GM23248 (cell line): ENCODE data around the gene POLR2I. TPM values are rescaled to one million over a fixed set of nuclear protein-coding genes. Genes with fewer than 3 reads are reported as not detected.

ENCODE experiments used
- DNase-seq: peaks from one replicate; pipeline ENCODE4 v3.0.0-alpha.2; 2015
- H2AFZ ChIP-seq: fragments of 200-600 bp; sonication (generic); 2 replicates; pipeline ENCODE4 v1.6.1; 2016; ENCODE audit warnings: antibody characterized with exemption
- H3F3A ChIP-seq: fragments of 200-600 bp; sonication (generic); 2 replicates; pipeline ENCODE4 v1.6.1; 2016; ENCODE audit warnings: mild to moderate bottlenecking, antibody characterized with exemption, mixed run types; ENCODE audit not compliant: insufficient read depth
- H3K27ac ChIP-seq: fragments of 200-600 bp; sonication (generic); 2 replicates; pipeline ENCODE4 v1.5.1; 2016; ENCODE audit warnings: mild to moderate bottlenecking
- H3K27me3 ChIP-seq: fragments of 200-600 bp; sonication (generic); replicated peaks from 2 replicates; pipeline ENCODE4 v1.6.1; 2016; ENCODE audit warnings: mild to moderate bottlenecking; ENCODE audit not compliant: insufficient read depth
- H3K36me3 ChIP-seq: fragments of 200-600 bp; sonication (generic); 2 replicates; pipeline ENCODE4 v1.6.1; 2016; ENCODE audit warnings: low read depth, mild to moderate bottlenecking
- H3K4me1 ChIP-seq: fragments of 200-600 bp; sonication (generic); 2 replicates; pipeline ENCODE4 v1.6.1; 2016; ENCODE audit warnings: mild to moderate bottlenecking; ENCODE audit not compliant: insufficient read depth
- H3K4me2 ChIP-seq: fragments of 200-600 bp; sonication (generic); one replicate; pipeline ENCODE4 v1.6.1; 2016; ENCODE audit warnings: mild to moderate bottlenecking; ENCODE audit not compliant: unreplicated experiment
- H3K4me3 ChIP-seq: fragments of 200-600 bp; sonication (generic); 2 replicates; pipeline ENCODE4 v1.5.1; 2016; ENCODE audit warnings: mild to moderate bottlenecking
- H3K79me2 ChIP-seq: fragments of 200-600 bp; sonication (generic); 2 replicates; pipeline ENCODE4 v1.6.1; 2016; ENCODE audit warnings: mild to moderate bottlenecking; ENCODE audit not compliant: insufficient read depth
- H3K9ac ChIP-seq: fragments of 200-600 bp; sonication (generic); 2 replicates; pipeline ENCODE4 v1.6.1; 2016; ENCODE audit warnings: mild to moderate bottlenecking
- H3K9me2 ChIP-seq: fragments of 200-600 bp; sonication (generic); 2 replicates; pipeline ENCODE4 v1.6.1; 2016; ENCODE audit warnings: mixed run types, mild to moderate bottlenecking, moderate library complexity; ENCODE audit not compliant: insufficient read depth
- H3K9me3 ChIP-seq: fragments of 200-600 bp; sonication (generic); one replicate; pipeline ENCODE4 v1.6.1; 2017; ENCODE audit warnings: low read depth
- H4K20me1 ChIP-seq: fragments of 200-600 bp; sonication (generic); 2 replicates; pipeline ENCODE4 v1.6.0; 2016; ENCODE audit not compliant: insufficient read depth
- EZH2 ChIP-seq: fragments of 200-600 bp; sonication (generic); IDR thresholded peaks from 2 replicates; pipeline ENCODE4 v1.6.1; 2018; ENCODE audit warnings: antibody characterized with exemption, mild to moderate bottlenecking; ENCODE audit not compliant: insufficient read depth, poor library complexity, severe bottlenecking
- EZH2phosphoT487 ChIP-seq: fragments of 200-600 bp; sonication (generic); IDR thresholded peaks from 2 replicates; pipeline ENCODE4 v1.6.1; 2018; ENCODE audit warnings: antibody characterized with exemption, moderate library complexity, mild to moderate bottlenecking, low read depth; ENCODE audit not compliant: insufficient read depth
- WGBS, 2 experiments: methylation state at CpG; one replicate each; pipeline ENCODE4 v1.1.6; 2015 to 2017; ENCODE audit warnings: low lambda C conversion rate in 2 of 2, low coverage in 1 of 2; ENCODE audit errors: missing lambda C conversion rate in 2 of 2; 5-methylcytosine and 5-hydroxymethylcytosine counted together
- in situ Hi-C: fragments of 300-500 bp; cut with MboI; formaldehyde crosslinking; loops from 2 replicates; pipeline ENCODE4 v1.15.0; 2020
- polyA plus RNA-seq: library from polyadenylated mRNA; unstranded; fragments of >200 nt; fragmentation: Nextera tagmentation; extraction: Ambion mirVana; gene quantifications from 2 replicates; pipeline ENCODE4 v1.2.1, GENCODE V29; 2016
- total RNA-seq: library from RNA; depleted of rRNA; stranded (reverse); fragments of >200 nt; shearing (Covaris generic); gene quantifications from 2 replicates; pipeline ENCODE4 v1.2.3, GENCODE V29; 2014

Gene POLR2I
- total and polyA plus RNA-seq, 2 experiments from 2014 or later: 44.1 to 130 TPM

DNA sequence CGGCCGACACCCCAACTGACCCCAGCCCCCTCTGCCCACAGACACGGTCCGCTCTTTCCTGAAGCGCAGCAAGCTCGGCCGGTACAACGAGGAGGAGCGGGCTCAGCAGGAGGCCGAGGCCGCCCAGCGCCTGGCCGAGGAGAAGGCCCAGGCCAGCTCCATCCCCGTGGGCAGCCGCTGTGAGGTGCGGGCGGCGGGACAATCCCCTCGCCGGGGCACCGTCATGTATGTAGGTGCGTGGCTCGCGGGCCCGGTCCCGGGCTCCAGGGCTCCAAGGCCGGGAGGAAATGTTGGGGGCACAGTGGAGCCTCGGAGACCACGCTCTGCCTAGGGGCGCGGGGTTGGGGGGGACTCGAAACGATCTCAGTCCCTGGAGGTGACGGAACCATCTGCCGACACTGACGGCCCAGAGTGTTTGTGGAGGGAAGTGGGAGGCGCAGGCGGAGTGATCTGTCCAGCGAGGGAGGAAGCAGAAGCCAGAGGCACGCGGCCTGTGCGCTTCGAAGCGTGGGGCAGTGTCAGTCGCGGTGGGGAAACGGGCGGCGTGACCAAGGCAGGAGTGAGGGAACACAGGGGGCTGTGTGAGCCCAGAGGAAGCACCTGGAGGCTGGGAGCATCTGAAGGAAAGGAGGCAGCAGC, 6.9 kb upstream of the POLR2I start:
- Histone ChIP-seq H3F3A (peaks cover 5% of the 10 kb centered on the region; the same call in 1 of the 2 replicates), H3K4me2 (no peak overlapping the region), H3K36me3 (peaks cover 18% of the 10 kb centered on the region; the same call in 1 of the 2 replicates), H3K27me3 (no peaks in the 10 kb centered on the region), H3K4me1 (peaks cover 1% of the 10 kb centered on the region; the same call in 1 of the 2 replicates), H3K9me2 (no peaks in the 10 kb centered on the region), H2AFZ (no peak overlapping the region), H3K4me3 (no peak overlapping the region), H3K27ac (no peak overlapping the region), H3K9me3 (no peaks in the 10 kb centered on the region), H3K79me2 (peaks cover 30% of the 10 kb centered on the region), H3K9ac (no peak overlapping the region), H4K20me1 (no peaks in the 10 kb centered on the region)
- 90 to 93% methylated on average over 17 to 49 of the region's 49 CpGs for WGBS, 2 experiments
- TF ChIP-seq EZH2phosphoT487 (no peak), EZH2 (no peak)
- in situ Hi-C loops: no loop called here
- DNase-seq: no peak

DNA sequence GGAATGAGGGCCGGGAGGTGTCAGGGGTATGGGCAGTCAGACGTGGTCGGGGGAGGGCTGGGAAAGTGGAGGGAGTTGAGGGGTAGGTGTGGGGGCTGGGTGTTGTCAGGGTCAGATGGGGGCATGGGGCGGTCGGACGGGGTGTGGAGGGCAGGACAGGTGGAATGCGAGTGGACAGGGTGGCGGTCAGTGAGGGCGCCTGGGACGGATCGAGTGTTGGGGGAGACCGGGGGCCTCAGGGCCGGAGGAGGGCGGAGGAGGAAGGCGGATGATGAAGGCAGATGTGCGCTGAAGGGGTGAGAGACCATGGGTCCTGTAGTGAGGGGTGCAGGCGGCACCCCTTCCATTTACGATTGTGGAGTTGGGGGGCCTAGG, 6.3 kb upstream of the POLR2I start:
- H3K4me2 ChIP-seq: no peak overlapping the region
- peaks cover 18% of the 10 kb centered on the region; the same call in 1 of the 2 replicates for H3K36me3 ChIP-seq
- H3K4me1 ChIP-seq: peaks cover 7% of the 10 kb centered on the region; the same call in 1 of the 2 replicates
- no peaks in the 10 kb centered on the region for H3K27me3 ChIP-seq
- 93 to 100% methylated on average over 3 to 18 of the region's 18 CpGs for WGBS, 2 experiments
- no peak overlapping the region for H3K9ac ChIP-seq
- no peak overlapping the region for H2AFZ ChIP-seq
- H3K9me3 ChIP-seq: no peaks in the 10 kb centered on the region
- no peaks in the 10 kb centered on the region for H4K20me1 ChIP-seq
- TF ChIP-seq EZH2phosphoT487 (no peak), EZH2 (no peak)
- no peaks in the 10 kb centered on the region for H3K9me2 ChIP-seq
- peaks cover 36% of the 10 kb centered on the region for H3K79me2 ChIP-seq
- peaks cover 4% of the 10 kb centered on the region; the same call in 1 of the 2 replicates for H3F3A ChIP-seq
- no peak for DNase-seq
- no peak overlapping the region for H3K4me3 ChIP-seq
- no peak overlapping the region for H3K27ac ChIP-seq
- in situ Hi-C loops: no loop called here

DNA sequence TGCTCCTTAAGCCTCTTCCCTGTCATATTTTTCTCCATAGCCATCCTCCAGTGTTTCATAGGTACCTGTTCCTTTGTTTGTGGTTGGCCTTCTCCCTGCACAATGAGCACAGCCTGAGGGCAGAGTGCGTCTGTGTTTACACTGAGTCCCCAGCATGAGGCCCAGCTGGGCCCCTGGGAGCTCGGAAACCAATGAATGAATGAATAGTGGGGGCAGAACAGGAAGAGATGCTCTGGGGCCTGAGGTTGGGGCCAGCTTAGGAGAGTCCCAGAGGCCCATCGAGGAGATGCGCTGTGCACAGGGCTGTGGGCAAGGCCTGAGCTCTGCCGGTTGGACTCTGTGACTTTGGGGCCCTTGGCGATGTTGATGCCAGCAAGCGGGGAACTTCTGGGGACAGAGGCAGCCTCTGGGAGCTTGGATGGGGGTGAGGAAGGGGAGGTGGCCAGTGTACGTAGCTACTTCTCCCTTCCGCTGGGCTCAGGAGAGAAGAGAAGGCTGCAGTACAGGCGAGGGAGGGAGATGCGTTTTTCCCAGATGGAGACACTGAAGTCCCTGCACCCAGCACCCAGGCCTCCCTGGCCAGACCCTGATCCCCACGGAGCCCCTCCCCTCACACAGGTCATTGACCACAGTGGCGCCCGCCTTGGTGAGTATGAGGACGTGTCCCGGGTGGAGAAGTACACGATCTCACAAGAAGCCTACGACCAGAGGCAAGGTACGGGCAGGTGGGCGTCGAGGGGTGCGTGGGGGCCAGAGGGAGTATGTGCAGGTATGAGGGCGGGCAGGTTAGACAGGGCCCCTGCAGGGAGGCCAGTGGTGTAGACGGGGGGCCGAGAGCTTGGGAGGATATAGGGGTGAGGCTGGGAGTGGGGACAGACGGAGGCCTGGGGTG, 5.7 kb upstream of the POLR2I start:
- 92 to 94% methylated on average over 23 to 26 of the region's 26 CpGs for WGBS, 2 experiments

DNA sequence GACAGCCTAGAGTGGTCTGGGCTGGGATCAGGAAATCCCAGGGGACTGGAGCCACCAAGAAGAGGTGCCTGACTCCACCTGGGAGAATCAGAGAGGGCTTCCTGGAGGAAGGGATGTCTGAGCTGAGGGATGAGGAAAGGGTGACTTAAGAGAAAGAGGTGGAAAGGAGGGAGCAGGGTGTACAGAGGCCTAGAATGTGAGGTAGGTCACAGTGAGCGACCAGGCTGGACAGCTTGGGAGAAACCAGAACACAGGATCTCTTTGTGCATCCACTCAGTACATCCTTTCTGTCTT, 1.6 kb upstream of the POLR2I start:
- no peaks in the 10 kb centered on the region for H3F3A ChIP-seq
- no peaks in the 10 kb centered on the region for H4K20me1 ChIP-seq
- H3K9me2 ChIP-seq: no peaks in the 10 kb centered on the region
- no peaks in the 10 kb centered on the region for H3K27me3 ChIP-seq
- no peak for DNase-seq
- H3K9ac ChIP-seq: peak overlapping the region; percentile 84
- whole genome bisulfite sequencing, 2 experiments: 100% methylated on average over 1 of the region's 1 CpG
- peak overlapping the region; percentile 95 for H3K4me2 ChIP-seq
- peak overlapping the region; percentile 77 for H3K4me3 ChIP-seq
- in situ Hi-C loops: no loop called here
- peak overlapping the region; percentile 61 for H3K27ac ChIP-seq
- H3K4me1 ChIP-seq: peaks cover 7% of the 10 kb centered on the region; the same call in 1 of the 2 replicates
- peaks cover 8% of the 10 kb centered on the region; the same call in 1 of the 2 replicates for H3K36me3 ChIP-seq
- H3K9me3 ChIP-seq: no peaks in the 10 kb centered on the region
- peak overlapping the region; percentile 82; the same call in 1 of the 2 replicates for H2AFZ ChIP-seq
- peaks cover 51% of the 10 kb centered on the region for H3K79me2 ChIP-seq
- TF ChIP-seq EZH2 (no peak), EZH2phosphoT487 (no peak)

More for the DNA sequence above, 5.7 kb upstream of the POLR2I start:
- DNase-seq: no peak
- Histone ChIP-seq H3K27ac (no peak overlapping the region), H3F3A (peaks cover 4% of the 10 kb centered on the region; the same call in 1 of the 2 replicates), H2AFZ (no peak overlapping the region), H3K79me2 (peaks cover 40% of the 10 kb centered on the region), H3K9me3 (no peaks in the 10 kb centered on the region), H4K20me1 (no peaks in the 10 kb centered on the region), H3K9me2 (no peaks in the 10 kb centered on the region), H3K4me2 (no peak overlapping the region), H3K9ac (no peak overlapping the region), H3K4me3 (no peak overlapping the region), H3K4me1 (peaks cover 7% of the 10 kb centered on the region; the same call in 1 of the 2 replicates), H3K36me3 (peaks cover 16% of the 10 kb centered on the region; the same call in 1 of the 2 replicates), H3K27me3 (no peaks in the 10 kb centered on the region)
- in situ Hi-C loops: no loop called here
- TF ChIP-seq EZH2 (no peak), EZH2phosphoT487 (no peak)
